HG03064 (cell line): ENCODE results near the gene SLC6A7.

Source experiments
- ATAC-seq: cut with Tn5 transposase; IDR thresholded peaks from one replicate; pipeline ENCODE4 v1.9.1; 2021; ENCODE audit warnings: low read depth; ENCODE audit not compliant: unreplicated experiment

Gene SLC6A7

DNA sequence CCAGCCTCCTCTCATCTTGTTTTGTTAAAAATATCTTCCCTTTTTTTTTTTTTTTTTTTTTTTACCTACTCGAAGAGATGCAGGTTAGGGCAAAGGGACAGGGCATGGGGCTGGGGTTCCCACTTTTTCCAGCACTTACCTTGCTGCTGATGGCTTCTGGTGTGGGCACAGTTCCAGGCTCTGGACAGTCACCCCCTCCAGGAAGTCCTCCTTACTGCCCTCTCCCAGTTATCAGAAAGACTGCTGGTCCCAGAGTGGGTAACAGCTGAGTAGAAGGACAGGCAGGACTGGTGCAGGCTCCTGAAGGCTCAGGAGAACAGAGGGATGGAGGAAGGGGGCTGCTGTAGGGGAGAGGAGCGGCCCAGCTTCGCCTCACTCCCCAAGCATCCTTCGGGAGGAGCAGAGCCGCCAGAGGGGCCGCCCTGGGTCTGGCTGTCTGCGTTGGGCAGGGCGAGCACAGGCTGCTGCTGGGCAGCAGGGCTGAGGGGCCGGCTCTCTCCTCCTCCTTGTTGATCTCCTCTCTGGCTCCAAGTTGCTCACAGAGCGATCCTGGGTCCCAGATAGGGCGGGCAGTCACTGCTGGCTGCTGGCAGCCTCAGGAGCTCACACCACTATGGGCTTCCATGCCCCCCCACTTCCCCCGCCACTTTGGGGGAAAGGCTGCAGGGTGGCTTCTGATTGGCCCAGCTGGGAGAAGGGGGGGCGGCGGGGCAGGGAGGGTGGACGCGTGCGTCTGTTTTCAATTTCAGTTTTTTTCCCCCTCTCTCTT lies 34.4 kb upstream of the SLC6A7 start, which contains the start of gene PDGFRB:
Gene PDGFRB, minus strand, starts transcription at position 588 of the 769 bp plus-strand sequence. CDS start 18,798 bp downstream, outside the sequence.
- no peak for ATAC-seq

DNA sequence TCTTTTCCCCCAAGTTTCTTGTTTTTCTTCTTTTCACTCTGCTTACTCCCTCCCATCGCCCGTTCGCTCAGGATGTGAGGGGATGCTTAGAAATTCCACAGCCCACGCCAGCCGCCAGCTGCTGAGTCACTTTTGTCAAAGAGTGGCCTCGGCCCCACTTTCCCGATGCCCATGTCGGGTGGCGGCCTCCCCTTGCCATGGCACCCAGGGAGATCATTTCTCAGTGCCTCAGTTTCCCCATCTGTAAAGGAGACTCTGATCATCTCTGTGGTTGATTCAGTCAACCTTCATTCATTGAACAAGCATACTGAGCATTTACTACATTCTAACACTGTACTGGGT lies 33.9 kb upstream of the SLC6A7 start:
- no peak for ATAC-seq

DNA sequence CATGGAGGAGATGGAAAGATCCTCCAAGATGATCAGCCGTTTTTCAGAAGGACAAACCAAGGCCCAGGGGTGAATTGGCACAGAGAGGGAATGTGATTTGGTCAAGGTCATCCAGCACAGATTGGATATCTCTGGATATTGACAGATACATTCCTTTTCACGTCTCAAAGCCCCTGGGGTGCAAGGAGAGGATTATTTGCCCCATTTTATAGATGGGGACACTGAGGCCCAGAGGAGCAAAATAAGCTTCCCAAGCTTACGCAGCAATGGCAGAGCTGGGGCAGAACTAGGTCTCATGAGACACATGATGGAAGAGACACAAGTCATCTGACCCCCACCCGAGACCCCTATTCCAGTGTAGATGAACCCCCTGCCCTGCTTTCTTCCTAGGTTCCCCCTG lies 33.3 kb upstream of the SLC6A7 start:
- ATAC-seq: no peak

- ATAC-seq: no peak
Observed at GRCh38 chr5:150157168-150157567, 32.7 kb upstream of the SLC6A7 start.

DNA sequence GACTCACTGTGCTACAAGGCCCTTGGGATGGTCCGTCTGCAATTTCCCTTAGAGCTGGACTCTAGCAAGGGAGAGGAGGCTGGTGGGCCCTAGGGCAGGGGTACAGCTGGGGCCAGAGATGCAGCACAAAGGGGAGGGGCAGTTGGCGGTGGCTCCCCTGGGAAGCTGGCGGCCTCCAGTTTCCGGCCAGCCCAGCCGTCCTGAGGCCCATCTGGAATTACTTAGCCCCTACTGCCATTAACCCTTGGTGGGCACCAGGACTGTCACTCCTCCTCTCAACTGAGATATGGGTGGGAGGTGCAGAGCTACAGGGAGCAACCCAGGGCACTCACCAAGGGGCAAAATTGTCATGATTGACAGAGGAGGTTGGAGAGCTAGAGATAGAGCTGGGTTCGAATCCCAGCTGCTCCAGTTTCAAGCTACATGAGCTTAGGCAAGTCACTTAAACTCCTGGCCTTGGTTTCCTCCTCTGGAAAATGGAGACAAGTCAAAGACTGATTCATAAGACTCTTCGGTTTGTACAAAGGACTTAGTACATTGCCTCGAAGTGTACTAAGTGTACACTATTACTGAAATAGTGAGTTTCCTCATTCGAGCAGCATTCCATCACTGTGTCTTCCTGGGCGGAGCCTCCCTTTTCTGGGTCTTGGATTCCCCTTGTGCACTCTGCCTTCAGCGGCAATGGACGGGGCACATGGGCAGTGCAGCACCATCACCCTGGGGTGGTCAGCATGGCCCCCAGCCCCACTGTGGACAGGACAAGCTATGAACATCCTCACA lies 31.5 kb upstream of the SLC6A7 start:
- ATAC-seq: no peak

DNA sequence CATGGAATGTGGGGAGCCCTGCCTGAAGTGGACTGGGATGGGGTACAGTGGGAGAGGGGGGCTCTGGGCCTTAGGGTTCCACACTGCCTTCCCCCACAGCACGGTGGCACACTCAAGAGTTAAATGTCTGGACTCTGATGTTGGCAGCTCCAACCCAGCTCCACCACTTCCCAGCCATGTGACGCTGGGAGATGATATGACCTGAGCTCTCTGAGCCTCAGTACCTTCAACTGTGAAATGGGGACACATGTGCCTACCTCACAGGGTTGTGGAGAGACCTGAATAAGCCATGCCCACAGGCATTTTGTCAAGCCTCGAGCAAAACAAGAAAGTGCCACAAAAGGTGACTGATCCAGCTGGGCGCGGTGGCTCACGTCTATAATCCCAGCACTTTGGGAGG lies 30.8 kb upstream of the SLC6A7 start:
- ATAC-seq: no peak

DNA sequence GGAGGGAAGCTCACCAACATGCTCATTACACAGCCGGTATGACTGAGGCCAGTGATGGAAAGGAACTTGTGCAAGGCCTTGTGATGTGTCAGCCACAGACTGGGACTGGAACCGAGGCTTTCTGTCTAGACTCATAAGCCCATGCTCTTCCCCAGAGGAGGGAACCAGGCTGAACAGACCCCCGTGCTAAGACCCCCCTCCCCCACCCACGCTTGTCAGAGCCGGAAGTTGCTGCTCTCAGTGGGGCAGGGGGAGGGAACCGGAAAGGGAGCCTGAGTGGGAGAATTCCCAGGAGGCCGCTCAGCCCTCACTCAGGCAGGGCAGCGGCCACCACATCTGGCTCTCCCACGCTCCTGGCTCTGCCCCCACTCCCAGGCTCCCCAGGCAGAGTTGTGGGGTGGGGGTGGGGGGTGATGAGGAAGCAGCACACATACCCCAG lies 30.1 kb upstream of the SLC6A7 start:
- ATAC-seq: no peak

- no peak for ATAC-seq
Observed at GRCh38 chr5:150160448-150161081, 29.3 kb upstream of the SLC6A7 start.

DNA sequence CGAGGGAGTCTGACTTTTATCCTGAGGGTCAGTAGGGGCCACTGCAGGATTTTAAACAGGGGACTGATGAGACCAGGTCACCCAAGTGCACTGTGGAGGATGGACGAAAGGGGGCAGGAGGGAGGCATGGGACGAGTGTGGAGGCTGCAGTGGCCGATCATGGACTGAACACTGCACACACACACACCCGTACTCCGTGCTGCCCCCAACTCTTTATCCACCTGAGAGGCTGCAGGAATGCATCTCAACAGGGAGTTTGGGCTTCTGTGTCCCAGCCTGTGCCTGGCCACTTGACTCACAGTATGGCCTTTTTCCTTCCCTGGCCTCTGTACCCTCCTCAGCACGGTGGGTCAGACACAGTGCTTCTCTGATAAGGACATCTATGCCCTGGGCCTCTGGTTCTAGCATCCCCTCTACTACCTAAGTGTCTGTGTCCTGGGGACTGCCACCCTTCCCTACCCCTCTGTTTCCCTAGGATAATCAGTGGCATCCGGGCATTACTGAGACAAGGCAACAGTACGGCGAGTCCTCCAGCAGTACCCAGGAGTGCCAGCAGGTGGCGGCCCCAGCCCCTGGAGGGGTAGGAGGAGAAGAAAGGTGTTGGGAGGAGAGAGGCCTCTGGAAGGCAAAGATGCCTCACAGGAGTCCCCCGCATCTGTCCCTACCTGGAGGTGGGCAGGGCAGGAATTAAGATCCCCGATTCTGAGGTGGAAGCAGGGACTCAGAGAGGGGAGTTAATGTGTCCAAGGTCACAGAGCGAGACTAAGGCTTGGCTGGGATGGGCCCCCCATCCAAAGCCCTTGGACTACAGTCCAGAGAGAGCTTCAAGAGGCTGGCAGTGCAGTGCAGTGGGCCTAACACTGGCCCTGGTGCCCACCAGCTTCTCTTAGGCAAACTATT lies 28.4 kb upstream of the SLC6A7 start:
- no peak for ATAC-seq

DNA sequence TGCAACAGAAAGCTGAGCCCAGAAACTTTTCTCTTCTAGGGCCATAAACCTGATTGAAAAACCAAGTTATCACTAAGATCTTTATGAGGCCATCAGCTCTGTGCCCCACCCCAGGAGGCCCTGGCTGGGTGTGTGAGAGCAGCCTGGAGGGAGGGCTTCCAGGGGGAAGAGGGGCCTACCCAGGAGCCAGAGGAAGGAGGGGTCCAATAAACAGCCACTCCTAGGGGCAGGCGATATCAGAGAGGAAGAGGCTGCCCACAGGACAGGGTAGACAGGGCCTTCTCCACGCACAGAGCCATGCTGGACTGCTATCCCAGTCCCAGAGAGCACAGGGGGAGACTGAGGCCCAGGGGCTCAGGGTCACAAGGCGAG lies 27.7 kb upstream of the SLC6A7 start:
- no peak for ATAC-seq

GRCh38 chr5:150163035-150163434 lies 26.8 kb upstream of the SLC6A7 start:
- ATAC-seq: no peak

- ATAC-seq: no peak
Observed at GRCh38 chr5:150163547-150164059, 26.3 kb upstream of the SLC6A7 start.

- ATAC-seq: no peak
Observed at GRCh38 chr5:150164211-150164980, 25.5 kb upstream of the SLC6A7 start.

DNA sequence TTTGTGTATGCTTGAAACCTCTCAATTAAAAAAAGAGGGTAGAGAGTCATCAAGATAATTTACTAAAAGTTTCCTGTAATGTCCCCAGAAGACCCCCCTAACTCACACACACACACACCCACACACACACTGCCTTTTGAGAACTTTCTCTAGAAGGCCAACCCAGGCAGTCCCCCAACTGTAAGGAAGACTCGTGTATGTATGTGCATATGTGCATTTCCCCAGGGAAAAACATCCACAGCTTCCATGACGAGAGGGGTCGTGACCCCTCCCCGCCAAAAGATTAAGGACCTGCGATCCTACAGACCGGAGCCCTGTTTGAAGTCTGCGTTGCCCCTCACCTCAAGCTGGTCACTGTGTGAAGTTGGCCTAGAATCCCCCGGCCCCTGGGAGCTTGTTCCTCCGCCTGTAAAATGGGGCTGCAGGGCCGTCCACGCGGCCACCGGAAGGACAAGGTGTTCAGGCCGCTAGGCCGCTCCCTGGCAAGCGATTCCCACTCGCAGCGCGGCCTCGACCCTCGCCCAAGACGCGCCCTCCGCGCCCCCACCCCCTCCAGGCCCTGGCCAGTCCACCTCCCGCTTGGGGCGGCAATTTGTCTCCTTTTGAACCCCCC lies 23.7 kb upstream of the SLC6A7 start:
- no peak for ATAC-seq

GRCh38 chr5:150166650-150167511 lies 23.0 kb upstream of the SLC6A7 start, which contains the start of gene CDX1:
Gene CDX1, plus strand, starts transcription at chr5:150166778. Its CDS starts 99 bp downstream, at chr5:150166877.
- ATAC-seq: no peak

DNA sequence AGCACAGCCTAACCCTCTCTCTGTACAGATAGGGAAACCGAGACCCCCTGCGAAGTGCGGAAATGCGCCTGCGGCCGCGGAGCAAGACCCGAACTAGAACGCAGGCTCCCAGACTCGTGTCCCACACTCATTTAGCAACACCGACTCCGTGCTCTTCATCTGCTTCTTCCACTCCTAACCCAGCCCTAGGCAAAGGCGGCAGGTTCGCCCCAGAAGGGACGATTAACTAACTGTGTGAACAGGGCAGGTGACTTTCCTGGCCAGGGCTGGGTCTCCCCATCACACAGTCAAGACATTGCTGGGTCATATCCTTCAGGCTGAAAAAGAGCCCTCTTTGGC lies 22.4 kb upstream of the SLC6A7 start:
- ATAC-seq: no peak

- no peak for ATAC-seq
Observed at GRCh38 chr5:150167908-150168307, 22.0 kb upstream of the SLC6A7 start.

GRCh38 chr5:150168864-150169263 lies 21.0 kb upstream of the SLC6A7 start:
- no peak for ATAC-seq
